Measurements from ENCODE around the gene ZDHHC14. TPM values are rescaled to one million over a fixed set of nuclear protein-coding genes. Genes with fewer than 3 reads are reported as not detected.

ZDHHC14 gene
- total and polyA plus RNA-seq, 2 of the 8 experiments (the other 6 are each of a cell fraction or from before 2014, with no cell fraction given), result 2.9 to 5.3 TPM

DNA sequence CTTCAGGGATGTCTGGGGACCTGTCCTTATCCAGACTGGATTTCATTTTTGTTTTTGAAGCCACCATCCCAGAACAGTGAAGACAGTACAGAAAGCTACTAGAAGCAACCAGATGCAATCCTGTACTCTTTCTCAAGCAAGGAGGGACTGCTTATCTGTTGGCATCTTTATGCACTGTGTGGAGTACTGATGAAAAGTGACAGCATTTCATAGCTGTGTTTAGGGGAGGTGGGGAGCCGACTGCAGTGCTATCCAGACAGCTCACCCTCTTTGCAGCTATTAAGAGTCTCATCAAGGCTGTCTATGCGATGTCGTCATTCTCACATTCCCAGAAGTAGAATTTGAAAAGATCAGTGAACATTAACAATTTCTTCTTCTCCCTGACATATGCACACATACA is 5.5 kb downstream of the ZDHHC14 start:
- H4K91ac ChIP-seq (replicated peaks; ENCODE audit: insufficient read length, low read length), result no peak overlapping the region
- H2AFZ ChIP-seq (ENCODE audit: low read length), result no peak overlapping the region
- H3K4ac ChIP-seq (replicated peaks; ENCODE audit: insufficient read length, low read depth, low read length), result no peak overlapping the region
- H3K18ac ChIP-seq (ENCODE audit: extremely low read depth, low read length), result no peak overlapping the region
- H3K56ac ChIP-seq (replicated peaks; ENCODE audit: insufficient read length, low read depth, low read length), result no peak overlapping the region
- no peaks in the 10 kb centered on the region; the same call in 1 of the 2 replicates for H3K23me2 ChIP-seq (ENCODE audit: low read depth, low read length)
- POLR2A ChIA-PET (ENCODE audit: partially characterized antibody), result no interaction called here
- H4K5ac ChIP-seq (ENCODE audit: insufficient read length, low read depth, low read length), result no peak overlapping the region
- no peak overlapping the region for H2BK15ac ChIP-seq (ENCODE audit: low read length)
- no peak overlapping the region for H2BK20ac ChIP-seq (ENCODE audit: low read length)
- no peak overlapping the region for H2AK5ac ChIP-seq (ENCODE audit: low read depth, low read length)
- no peak overlapping the region for H2BK120ac ChIP-seq (replicated peaks; ENCODE audit: low read depth, low read length)
- WGBS, 2 experiments (ENCODE audit: extremely low coverage in 1 of 2, insufficient coverage in 1 of 2, insufficient read length in 1 of 2, insufficient replicate concordance in 2 of 2, low coverage in 1 of 2, low lambda C conversion rate in 2 of 2, missing lambda C conversion rate in 1 of 2), result 98% methylated on average over 3 of the region's 3 CpGs; no CpG with 5 or more reads in 1 of the 2 experiments
- no peak overlapping the region for H3K4me2 ChIP-seq (ENCODE audit: insufficient read depth in 1 of 2, low read depth in 2 of 2, low read length in 2 of 2)
- CTCF ChIA-PET (ENCODE audit: partially characterized antibody), result interaction anchor here (1.0 to 1.5 kb wide), 3 partner anchors 27 to 51 kb away, joined by 3 read pairs; no protein-coding TSS in a partner anchor
- peaks cover 0 to 4% (median 2%) of the 10 kb centered on the region in 4 experiments; a peak in 3 of 7 replicates for H3K4me1 ChIP-seq (replicated peaks in 1 of 4; ENCODE audit: control insufficient read depth in 3 of 4, insufficient read depth in 4 of 4, low read length in 3 of 4)
- H4K8ac ChIP-seq (ENCODE audit: extremely low read depth, insufficient read depth, low read length), result no peak overlapping the region
- H3K4me3 ChIP-seq (ENCODE audit: extremely low read depth in 1 of 4, insufficient read depth in 2 of 4, low read depth in 3 of 4, low read length in 4 of 4), result no peak overlapping the region
- H3K9ac ChIP-seq (replicated peaks in 1 of 4; ENCODE audit: extremely low read depth in 1 of 4, low read depth in 3 of 4, low read length in 3 of 4), result no peak overlapping the region
- no peaks in the 10 kb centered on the region for H4K20me1 ChIP-seq (replicated peaks in 1 of 2; ENCODE audit: control insufficient read depth in 1 of 2, insufficient read depth in 2 of 2, low read length in 2 of 2)
- DNase-seq (ENCODE audit: low read depth in 1 of 2, low spot score in 2 of 2) (no peak), FAIRE-seq (no peak)
- no peak overlapping the region for H2BK12ac ChIP-seq (ENCODE audit: low read depth, low read length)
- no peaks in the 10 kb centered on the region; a peak in 1 of 4 replicates for H3K79me2 ChIP-seq (ENCODE audit: control insufficient read depth in 1 of 2, insufficient read depth in 2 of 2, low read length in 2 of 2)
- H3K27me3 ChIP-seq (replicated peaks in 1 of 4; ENCODE audit: control insufficient read depth in 3 of 4, extremely low read depth in 1 of 4, insufficient read depth in 3 of 4, low read length in 3 of 4), result peaks cover 5 to 19% (median 11%) of the 10 kb centered on the region in 4 experiments; a peak in 6 of 7 replicates
- H3K36me3 ChIP-seq (ENCODE audit: control insufficient read depth in 2 of 4, insufficient read depth in 4 of 4, low read length in 3 of 4), result peaks cover 0 to 4% (median 0%) of the 10 kb centered on the region in 4 experiments; a peak in 3 of 8 replicates
- no peaks in the 10 kb centered on the region for H3K79me1 ChIP-seq (ENCODE audit: low read depth, low read length)
- H2BK5ac ChIP-seq (ENCODE audit: low read depth, low read length), result no peak overlapping the region
- H3K14ac ChIP-seq (ENCODE audit: insufficient read length), result no peak overlapping the region
- H3K27ac ChIP-seq (ENCODE audit: low read depth, low read length), result no peak overlapping the region
- H3K23ac ChIP-seq (ENCODE audit: insufficient read length), result no peak overlapping the region
- peaks cover 7 to 20% of the 10 kb centered on the region in 2 experiments for H3K9me3 ChIP-seq (ENCODE audit: insufficient read depth in 2 of 2, low read depth in 1 of 2, low read length in 1 of 2)
- TF ChIP-seq, protein P1, sequence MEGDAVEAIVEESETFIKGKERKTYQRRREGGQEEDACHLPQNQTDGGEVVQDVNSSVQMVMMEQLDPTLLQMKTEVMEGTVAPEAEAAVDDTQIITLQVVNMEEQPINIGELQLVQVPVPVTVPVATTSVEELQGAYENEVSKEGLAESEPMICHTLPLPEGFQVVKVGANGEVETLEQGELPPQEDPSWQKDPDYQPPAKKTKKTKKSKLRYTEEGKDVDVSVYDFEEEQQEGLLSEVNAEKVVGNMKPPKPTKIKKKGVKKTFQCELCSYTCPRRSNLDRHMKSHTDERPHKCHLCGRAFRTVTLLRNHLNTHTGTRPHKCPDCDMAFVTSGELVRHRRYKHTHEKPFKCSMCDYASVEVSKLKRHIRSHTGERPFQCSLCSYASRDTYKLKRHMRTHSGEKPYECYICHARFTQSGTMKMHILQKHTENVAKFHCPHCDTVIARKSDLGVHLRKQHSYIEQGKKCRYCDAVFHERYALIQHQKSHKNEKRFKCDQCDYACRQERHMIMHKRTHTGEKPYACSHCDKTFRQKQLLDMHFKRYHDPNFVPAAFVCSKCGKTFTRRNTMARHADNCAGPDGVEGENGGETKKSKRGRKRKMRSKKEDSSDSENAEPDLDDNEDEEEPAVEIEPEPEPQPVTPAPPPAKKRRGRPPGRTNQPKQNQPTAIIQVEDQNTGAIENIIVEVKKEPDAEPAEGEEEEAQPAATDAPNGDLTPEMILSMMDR (IDR thresholded peaks at IDR 0.05; ENCODE audit: control extremely low read depth in 1 of 3, insufficient read depth in 1 of 3, low read depth in 1 of 3, low read length in 3 of 3), result no peak
- TF ChIP-seq BCL11A (IDR thresholded peaks at IDR 0.05; ENCODE audit: low read depth in 2 of 2, low read length in 2 of 2) (no peak), SP4 (IDR thresholded peaks at IDR 0.05; ENCODE audit: low read length) (no peak), CBX8 (IDR thresholded peaks at IDR 0.05; ENCODE audit: borderline replicate concordance, low read depth, low read length) (no peak), RAD21 (IDR thresholded peaks at IDR 0.05 in 1 of 2, conservative IDR thresholded peaks at IDR 0.05 in 1 of 2; ENCODE audit: low read depth in 2 of 2, low read length in 2 of 2) (no peak), ASH2L (IDR thresholded peaks at IDR 0.05; ENCODE audit: low read length) (no peak), CREB1 (IDR thresholded peaks at IDR 0.05) (no peak), SAP30 (IDR thresholded peaks at IDR 0.05; ENCODE audit: insufficient read depth, insufficient replicate concordance, low read length) (no peak), TCF12 (IDR thresholded peaks at IDR 0.05; ENCODE audit: low read depth, low read length) (no peak), SRF (IDR thresholded peaks at IDR 0.05; ENCODE audit: low read depth, low read length) (no peak), FOSL1 (IDR thresholded peaks at IDR 0.05; ENCODE audit: insufficient read depth, low read depth, low read length) (no peak), RBBP5 (IDR thresholded peaks at IDR 0.05; ENCODE audit: borderline replicate concordance, low read depth, low read length) (no peak)
